NAMALWA (cell line): ENCODE results near the gene VASN.
A peak's percentile ranks its signal among the peaks of the same experiment; 100 is the strongest.

Experiments
- DNase-seq: peaks from one replicate; pipeline ENCODE4 v3.0.0-alpha.2; 2015; ENCODE audit warnings: low spot score

The VASN gene

GRCh38 chr16:4403133-4403949, 31.7 kb downstream of the VASN start:
- DNase-seq = no peak

- DNase-seq = peak; percentile 74
Measured at GRCh38 chr16:4404247-4404966, 32.8 kb downstream of the VASN start.

GRCh38 chr16:4404967-4405696, 33.5 kb downstream of the VASN start:
- DNase-seq = no peak

- no peak for DNase-seq
Measured at GRCh38 chr16:4407543-4408322, 36.1 kb downstream of the VASN start.

- no peak for DNase-seq
Measured at GRCh38 chr16:4408323-4408690, 36.7 kb downstream of the VASN start.

- DNase-seq = no peak
Measured at GRCh38 chr16:4409081-4409932, 37.7 kb downstream of the VASN start.

DNA sequence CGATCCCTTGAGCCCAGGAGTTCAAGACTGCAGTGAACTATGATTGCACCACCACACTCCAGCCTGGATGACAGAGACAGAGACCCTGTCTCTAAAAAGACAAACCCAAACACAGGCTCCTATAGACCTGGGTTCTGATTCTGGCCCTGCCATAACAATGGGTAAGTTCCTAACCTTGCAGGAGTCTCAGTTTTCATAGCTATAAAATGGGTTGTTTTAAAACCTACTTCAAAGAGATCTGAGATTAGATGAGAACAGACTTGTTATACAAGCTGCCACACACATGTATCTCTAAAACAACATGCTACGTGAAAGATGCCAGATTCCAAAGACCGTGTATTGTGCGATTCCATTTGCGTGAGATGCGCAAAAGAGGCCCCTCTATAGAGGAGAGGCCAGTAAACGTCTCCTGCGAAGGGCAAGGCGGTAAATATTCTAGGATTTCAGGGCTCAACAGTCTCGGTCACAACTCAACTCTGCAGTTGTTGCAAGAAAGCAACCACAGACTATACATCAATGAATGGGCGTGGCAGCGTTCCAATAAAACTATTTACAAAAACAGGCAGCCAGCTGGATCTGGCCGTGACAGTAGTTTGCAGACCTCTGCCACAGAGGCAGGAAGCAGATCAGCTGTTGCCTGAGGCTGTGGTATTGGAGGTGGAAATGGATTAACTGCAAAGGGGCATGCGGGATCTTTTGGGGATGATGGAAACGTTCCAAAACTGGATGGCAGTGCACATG, 38.9 kb downstream of the VASN start:
- no peak for DNase-seq

- no peak for DNase-seq
Measured at GRCh38 chr16:4411684-4412083, 40.0 kb downstream of the VASN start.

GRCh38 chr16:4412159-4412558, 40.5 kb downstream of the VASN start:
- no peak for DNase-seq

- DNase-seq = no peak
Measured at GRCh38 chr16:4412854-4413253, 41.2 kb downstream of the VASN start.

GRCh38 chr16:4414187-4414917, 42.7 kb downstream of the VASN start:
- DNase-seq = peak; percentile 49

GRCh38 chr16:4415538-4416199, 44.0 kb downstream of the VASN start:
- peak; percentile 75 for DNase-seq

GRCh38 chr16:4416200-4417032, 44.8 kb downstream of the VASN start, which contains the start of gene CORO7:
Gene CORO7, minus strand, starts transcription at chr16:4416596. Its CDS starts 78 bp downstream, at chr16:4416518.
- DNase-seq = peak; percentile 96

DNA sequence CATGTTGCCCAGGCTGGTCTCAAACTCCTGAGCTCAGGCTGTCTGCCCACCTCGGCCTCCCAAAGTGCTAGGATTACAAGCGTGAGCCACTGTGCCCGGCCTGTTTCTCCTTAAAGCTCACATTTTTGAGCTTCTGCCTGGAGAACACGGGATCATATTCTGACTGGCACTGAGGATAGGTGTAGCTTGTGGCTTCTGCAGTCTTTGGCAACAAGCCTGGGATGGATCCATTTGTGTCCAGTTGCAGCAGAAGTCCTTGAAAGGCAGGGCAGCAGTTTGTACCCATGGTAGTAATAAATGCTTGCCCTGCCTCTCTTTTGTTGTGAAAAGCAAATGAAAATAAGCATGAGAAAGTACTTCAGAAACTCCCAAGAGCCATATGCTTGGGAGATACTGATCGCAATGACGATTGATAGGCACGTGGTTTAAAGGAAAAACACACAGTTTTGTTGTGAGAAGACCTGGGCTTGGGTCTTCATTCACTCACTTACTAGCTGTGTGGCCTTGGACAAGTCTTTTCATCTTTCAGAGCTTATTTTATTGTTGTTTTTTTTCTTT, 47.8 kb downstream of the VASN start:
- no peak for DNase-seq

DNA sequence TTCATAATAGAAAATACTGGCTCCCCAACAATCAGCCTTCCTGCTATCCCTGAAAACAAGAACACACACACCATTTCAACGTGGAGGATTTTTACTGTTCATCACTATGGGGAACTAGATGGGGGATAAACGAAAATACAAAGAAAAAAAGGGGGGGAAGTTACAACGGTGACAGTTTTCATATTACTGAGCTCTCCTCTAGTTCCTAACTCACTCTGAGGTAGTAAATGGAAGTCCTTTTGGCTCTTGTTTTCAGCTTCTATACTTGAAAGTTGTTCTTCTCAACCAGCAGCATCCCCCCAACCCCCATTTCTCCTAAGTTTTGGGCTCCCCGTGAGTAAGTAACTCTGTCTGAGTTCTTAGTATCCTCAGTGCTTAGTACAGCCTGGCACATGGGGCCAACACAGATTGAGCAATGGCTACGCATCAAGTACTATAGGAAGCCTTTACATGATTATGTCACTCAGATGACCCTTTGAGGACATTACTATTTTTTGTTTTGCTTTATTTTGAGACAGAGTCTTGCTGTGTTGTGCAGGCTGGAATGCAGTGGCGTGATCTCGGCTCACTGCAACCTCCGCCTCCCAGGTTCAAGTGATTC, 49.0 kb downstream of the VASN start:
- DNase-seq = no peak

- DNase-seq = peak; percentile 97
Measured at GRCh38 chr16:4425378-4426020, 53.9 kb downstream of the VASN start, which contains the start of gene DNAJA3. Gene DNAJA3, plus strand, starts transcription at chr16:4425868. Its CDS starts 14 bp downstream, at chr16:4425882.
